GM20000 (cell line): ENCODE data around the gene LIME1.

Experiments
- DNase-seq: peaks from one replicate; pipeline ENCODE4 v3.0.0; 2012; ENCODE audit warnings: low spot score
- CTCF ChIP-seq: IDR thresholded peaks from 2 replicates; pipeline ENCODE4 v1.5.1; 2012; ENCODE audit warnings: mild to moderate bottlenecking, control low read depth; ENCODE audit errors: extremely low read depth, missing control alignments

LIME1 gene

GRCh38 chr20:63765082-63765873, 28.8 kb downstream of the LIME1 start:
- TF ChIP-seq CTCF, result no peak
- no peak for DNase-seq

- no peak for TF ChIP-seq CTCF
- DNase-seq, result no peak
These were observed 29.4 kb downstream of the LIME1 start for GRCh38 chr20:63765902-63766301.

GRCh38 chr20:63766695-63767426, 30.4 kb downstream of the LIME1 start:
- no peak for TF ChIP-seq CTCF
- DNase-seq, result no peak

GRCh38 chr20:63767456-63767855, 31.0 kb downstream of the LIME1 start:
- no peak for TF ChIP-seq CTCF
- no peak for DNase-seq

GRCh38 chr20:63767886-63768285, 31.4 kb downstream of the LIME1 start:
- DNase-seq, result no peak
- TF ChIP-seq CTCF, result no peak

GRCh38 chr20:63768591-63769515, 32.4 kb downstream of the LIME1 start:
- DNase-seq, result no peak
- TF ChIP-seq CTCF, result no peak
